HG02571 (cell line): Measurements from ENCODE around the gene PLEKHD1.
"Not testable (repeated sequence)": the region's sequence is repeated elsewhere in the genome, so short reads cannot be mapped to it uniquely, and the experiment has no call there.

Source experiments
- ATAC-seq: cut with Tn5 transposase; IDR thresholded peaks from one replicate; pipeline ENCODE4 v1.9.1; 2021; ENCODE audit warnings: mild to moderate bottlenecking, moderate library complexity; ENCODE audit not compliant: unreplicated experiment

The PLEKHD1 gene

DNA sequence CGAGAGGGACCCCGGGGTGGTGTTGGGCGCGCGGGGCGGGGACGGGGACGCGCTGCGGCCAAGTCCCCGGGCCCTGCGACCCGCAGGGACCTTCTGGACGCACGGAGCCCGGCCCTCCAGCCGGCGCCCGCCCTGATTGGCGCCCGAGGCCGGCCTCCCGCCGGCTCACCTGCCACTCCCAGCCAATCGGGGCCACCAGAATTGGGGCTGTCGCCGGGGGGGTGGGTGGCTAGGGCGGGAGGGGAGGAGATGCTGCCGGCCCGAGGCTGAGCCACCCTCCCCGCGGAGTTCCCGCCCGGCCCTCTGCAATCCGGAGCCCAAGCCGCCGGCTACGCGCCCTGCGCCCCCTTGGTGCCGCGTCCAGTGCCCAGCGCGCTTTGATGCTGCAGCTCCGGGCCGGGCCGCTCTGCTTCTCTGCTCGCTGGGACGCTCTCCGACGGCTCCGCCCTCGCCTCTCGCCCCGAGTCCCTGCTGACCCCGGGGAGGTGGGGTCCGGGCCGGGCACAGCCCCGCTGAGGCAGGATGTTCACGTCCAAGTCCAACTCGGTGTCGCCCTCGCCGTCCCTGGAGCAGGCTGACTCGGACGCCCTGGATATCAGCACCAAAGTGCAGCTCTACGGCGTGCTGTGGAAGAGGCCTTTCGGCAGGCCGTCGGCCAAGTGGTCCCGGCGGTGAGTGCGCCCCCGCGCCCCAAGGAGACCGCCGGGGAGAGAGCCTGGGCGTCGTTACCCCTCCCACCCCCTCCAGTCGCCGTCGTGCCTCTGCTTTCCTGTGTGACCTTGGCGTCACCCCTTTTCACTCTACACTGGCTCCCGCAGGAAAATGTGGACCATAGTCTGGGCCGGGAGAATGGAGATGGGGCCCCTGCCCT lies at the start of gene PLEKHD1:
PLEKHD1 (plus strand) TSS at position 285 of the 871 bp plus-strand sequence; CDS start at position 523, 238 bp downstream.
- no peak for ATAC-seq

DNA sequence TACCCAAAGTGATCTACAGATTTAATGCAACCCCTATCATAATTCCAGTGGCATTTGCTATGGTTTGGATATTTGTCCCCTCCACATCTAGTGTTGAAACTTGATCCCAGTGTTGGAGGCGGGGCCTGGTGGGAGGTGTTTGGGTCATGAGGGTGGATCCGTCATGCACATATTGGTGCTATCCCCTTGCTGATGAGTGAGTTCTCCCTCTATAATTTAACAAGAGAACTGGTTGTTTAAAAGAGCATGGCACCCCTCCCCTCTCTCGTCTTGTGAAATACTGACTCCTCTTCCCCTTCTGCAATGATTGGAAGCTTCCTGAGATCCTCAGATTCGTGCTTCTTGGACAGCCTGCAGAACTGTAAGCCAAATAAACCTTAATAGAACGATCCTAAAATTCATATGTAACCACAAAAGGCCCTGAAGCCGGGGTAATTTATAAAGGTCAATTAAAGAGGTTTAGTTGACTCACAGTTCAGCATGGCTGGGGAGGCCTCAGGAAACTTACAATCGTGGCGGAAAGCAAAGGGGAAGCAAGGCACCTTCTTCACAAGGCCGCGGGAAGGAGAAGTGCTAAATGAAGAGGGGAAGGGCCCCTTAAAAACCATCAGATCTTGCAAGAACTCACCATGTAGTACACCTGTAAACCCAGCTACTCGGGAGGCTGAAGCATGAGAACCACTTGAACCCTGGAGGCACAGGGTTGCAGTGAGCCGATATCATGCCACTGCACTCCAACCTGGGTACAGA lies 44.8 kb upstream of the PLEKHD1 start:
- no peak for ATAC-seq

- ATAC-seq, result peak; percentile 66
Measured at GRCh38 chr14:69441948-69442347, 42.6 kb upstream of the PLEKHD1 start.

DNA sequence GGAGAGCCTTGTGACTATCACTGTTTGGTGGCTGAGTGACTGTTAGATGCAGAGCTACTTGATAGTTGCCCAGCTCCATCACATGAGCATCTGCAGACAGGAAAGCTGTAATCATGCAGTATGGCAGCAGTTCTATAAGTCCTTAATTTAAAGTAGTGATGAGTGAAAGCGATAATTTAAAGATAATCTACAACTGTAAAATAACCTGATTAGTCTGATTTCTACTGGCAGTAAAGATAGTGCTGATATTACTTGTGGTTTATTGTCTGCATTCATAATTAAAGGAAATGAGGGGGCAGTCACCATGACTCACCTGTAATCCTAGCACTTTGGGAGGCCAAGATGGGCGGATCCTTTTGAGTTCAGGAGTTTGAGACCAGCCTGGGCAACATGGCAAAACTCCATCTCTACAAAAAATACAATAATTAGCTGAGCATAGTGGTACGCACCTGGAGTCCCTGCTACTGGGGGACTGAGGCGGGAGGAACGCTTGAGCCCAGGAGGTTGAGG lies 41.2 kb upstream of the PLEKHD1 start:
- no peak for ATAC-seq

GRCh38 chr14:69449216-69449615 lies 35.3 kb upstream of the PLEKHD1 start:
- ATAC-seq, result no peak

GRCh38 chr14:69451941-69452340 lies 32.6 kb upstream of the PLEKHD1 start:
- ATAC-seq, result no peak

DNA sequence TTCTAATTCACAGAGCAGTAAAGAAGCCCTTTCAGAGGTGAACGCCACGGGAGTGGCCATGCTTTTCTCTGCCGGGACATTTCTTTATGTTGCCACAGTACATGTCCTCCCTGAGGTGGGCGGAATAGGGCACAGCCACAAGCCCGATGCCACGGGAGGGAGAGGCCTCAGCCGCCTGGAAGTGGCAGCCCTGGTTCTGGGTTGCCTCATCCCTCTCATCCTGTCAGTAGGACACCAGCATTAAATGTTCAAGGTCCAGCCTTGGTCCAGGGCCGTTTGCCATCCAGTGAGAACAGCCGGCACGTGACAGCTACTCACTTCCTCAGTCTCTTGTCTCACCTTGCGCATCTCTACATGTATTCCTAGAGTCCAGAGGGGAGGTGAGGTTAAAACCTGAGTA lies 26.2 kb upstream of the PLEKHD1 start:
- no peak for ATAC-seq

- no peak for ATAC-seq
Measured at GRCh38 chr14:69459122-69459521, 25.4 kb upstream of the PLEKHD1 start.

- ATAC-seq, result no peak
Measured at GRCh38 chr14:69460093-69460701, 24.3 kb upstream of the PLEKHD1 start.

- ATAC-seq, result no peak
Measured at GRCh38 chr14:69464379-69464778, 20.1 kb upstream of the PLEKHD1 start.

DNA sequence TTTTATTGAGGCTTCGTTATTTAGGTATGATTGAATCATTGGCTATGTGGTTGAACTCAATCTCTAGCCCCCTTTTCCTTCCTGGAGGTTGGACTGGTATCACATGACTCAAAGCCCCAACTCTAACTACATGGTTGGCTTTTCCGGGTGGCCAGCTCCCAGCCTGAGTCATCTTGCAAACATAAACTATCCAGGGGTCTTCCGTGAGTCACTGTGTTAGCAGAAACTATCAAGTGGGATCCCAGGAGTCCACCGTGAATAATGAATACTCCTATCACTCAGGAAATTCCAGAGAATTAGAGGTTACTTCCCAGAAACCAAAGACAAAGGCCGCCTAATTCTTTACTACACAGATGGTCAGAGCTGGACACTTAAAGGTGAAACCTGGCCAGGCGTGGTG lies 19.7 kb upstream of the PLEKHD1 start:
- ATAC-seq, result no peak

DNA sequence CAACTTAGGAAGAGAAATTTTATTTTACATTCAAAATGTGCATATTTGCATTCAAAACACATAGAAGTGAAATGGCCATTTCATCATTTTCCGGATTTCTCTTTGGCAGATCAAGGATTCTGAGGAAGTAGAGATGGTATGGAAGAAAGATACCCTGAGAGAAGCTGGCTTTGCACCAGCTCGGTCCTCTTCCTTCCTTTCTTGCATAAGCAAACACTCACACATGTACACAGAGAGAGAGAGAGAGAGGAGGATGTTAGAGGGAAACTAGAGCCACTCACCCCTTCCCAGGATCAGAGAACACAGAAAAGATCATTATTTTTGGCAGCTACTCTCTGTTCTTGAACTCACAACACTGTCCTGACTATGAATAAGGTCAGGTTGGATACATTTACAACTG lies 15.6 kb upstream of the PLEKHD1 start:
- no peak for ATAC-seq

GRCh38 chr14:69471436-69471835 lies 13.1 kb upstream of the PLEKHD1 start:
- no peak for ATAC-seq

DNA sequence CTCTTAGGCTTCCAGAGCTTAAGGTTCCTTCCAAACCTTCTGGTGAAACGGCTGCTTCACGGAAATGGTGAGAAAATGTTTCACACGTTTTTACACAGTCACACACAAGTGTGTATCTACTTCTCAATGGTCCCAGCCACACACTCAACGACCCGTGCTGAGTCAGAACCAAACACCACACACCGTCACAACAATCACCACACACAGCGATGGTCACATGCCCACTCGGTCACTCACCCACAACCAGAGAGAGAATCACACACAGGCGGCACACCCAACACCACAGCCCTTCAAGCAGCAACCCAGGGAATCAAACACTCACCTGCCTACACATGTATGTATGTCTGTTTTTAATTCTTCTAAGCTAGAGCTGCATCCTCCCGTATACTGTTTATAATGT lies 12.6 kb upstream of the PLEKHD1 start:
- no peak for ATAC-seq

DNA sequence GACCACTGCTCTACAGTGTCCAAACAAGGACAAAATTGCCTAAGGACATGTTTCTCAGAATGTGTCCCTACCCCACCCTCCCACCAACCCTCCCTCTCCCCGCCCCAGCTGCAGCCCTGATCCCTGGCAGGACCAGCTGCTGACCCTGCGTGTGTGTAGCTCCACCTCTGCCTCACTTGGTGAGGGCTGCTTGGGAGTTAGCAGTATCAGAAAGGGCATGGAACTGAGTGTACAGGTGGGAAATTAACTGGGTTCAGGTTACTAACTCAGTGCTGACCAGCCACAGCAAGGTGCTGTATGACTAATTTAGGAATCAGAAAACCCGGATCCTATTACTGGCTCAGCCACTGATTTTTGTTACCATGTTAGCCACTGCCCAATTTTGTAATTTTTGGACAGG lies 11.3 kb upstream of the PLEKHD1 start:
- ATAC-seq, result no peak

GRCh38 chr14:69473946-69474345 lies 10.6 kb upstream of the PLEKHD1 start:
- no peak for ATAC-seq

- ATAC-seq, result no peak
Measured at GRCh38 chr14:69475194-69475818, 9.2 kb upstream of the PLEKHD1 start.

GRCh38 chr14:69476824-69477450 lies 7.6 kb upstream of the PLEKHD1 start:
- ATAC-seq, result not testable (repeated sequence)

- ATAC-seq, result not testable (repeated sequence)
Measured at GRCh38 chr14:69478055-69478454, 6.5 kb upstream of the PLEKHD1 start.

DNA sequence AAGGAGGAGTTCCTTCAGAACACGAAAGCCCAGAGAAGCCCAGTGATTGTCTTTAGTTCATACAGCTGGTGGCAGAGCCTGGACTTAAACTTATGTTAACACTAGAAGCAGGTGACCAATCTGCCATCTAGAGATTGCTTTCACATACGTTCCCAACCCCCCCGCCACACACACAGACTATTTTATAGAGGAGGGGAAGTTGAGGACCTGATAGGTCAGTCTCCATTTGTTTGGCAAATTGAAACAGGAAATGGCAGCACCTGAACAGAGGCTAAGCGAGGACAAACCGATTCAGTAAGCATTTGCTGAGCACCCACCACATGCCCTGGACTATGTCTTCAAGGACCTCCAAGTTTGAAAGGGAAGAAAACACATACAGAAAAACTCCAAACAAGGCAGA lies 4.8 kb upstream of the PLEKHD1 start:
- ATAC-seq, result no peak

DNA sequence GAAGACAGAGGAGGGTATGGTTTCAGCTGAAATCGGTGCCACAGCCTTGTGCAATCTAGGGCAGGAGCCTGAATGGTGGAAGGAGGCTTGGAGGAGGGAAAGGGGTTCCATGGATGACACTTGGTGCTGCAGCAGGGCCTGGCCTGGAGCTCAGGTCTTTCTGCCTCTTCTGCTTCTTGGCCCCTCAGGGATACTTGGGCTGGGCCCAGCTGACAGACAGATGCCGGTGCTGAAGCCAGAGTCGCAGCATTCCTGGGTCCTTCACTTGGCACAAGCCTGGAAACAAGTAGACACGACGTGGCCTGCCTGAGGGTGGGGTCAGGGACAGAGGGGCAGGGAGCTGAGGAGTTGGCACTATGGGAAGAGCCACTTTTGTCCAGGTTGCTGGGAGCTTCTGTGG lies 4.4 kb upstream of the PLEKHD1 start:
- no peak for ATAC-seq
